Activated CD8-positive, alpha-beta memory T cell treated with anti-CD3 and anti-CD28 coated beads for 1 hour (primary cell): ENCODE results near the gene HIP1.
"Not testable (repeated sequence)": the region's sequence is repeated elsewhere in the genome, so short reads cannot be mapped to it uniquely, and the experiment has no call there.

Source experiments
- DNase-seq, 2 donors: peaks; one replicate each; pipeline ENCODE4 v3.0.0-alpha.2; 2020; ENCODE audit warnings: low read depth in 1 of 2; ENCODE audit errors: extremely low read depth in 1 of 2

HIP1 gene

GRCh38 chr7:75717746-75718145 is 21.0 kb downstream of the HIP1 start:
- not testable (repeated sequence) for DNase-seq

- no peak for DNase-seq
These were observed 21.6 kb downstream of the HIP1 start for GRCh38 chr7:75716992-75717626.

GRCh38 chr7:75715864-75716263 is 22.9 kb downstream of the HIP1 start:
- no peak for DNase-seq

GRCh38 chr7:75712517-75713361 is 26.0 kb downstream of the HIP1 start:
- no peak for DNase-seq

- DNase-seq, result no peak
These were observed 26.9 kb downstream of the HIP1 start for GRCh38 chr7:75711656-75712514.

GRCh38 chr7:75711076-75711475 is 27.7 kb downstream of the HIP1 start:
- no peak for DNase-seq

- no peak for DNase-seq
These were observed 33.8 kb downstream of the HIP1 start for GRCh38 chr7:75704928-75705327.

GRCh38 chr7:75702515-75702914 is 36.2 kb downstream of the HIP1 start:
- no peak for DNase-seq

- no peak for DNase-seq
These were observed 38.7 kb downstream of the HIP1 start for GRCh38 chr7:75699993-75700392.

GRCh38 chr7:75698358-75698757 is 40.4 kb downstream of the HIP1 start:
- DNase-seq, result no peak

GRCh38 chr7:75696263-75697037 is 42.3 kb downstream of the HIP1 start:
- no peak for DNase-seq

- no peak for DNase-seq
These were observed 43.9 kb downstream of the HIP1 start for GRCh38 chr7:75694638-75695399.

- not testable (repeated sequence) for DNase-seq
These were observed 45.1 kb downstream of the HIP1 start for GRCh38 chr7:75693668-75694067.

GRCh38 chr7:75691793-75692543 is 46.8 kb downstream of the HIP1 start:
- no peak for DNase-seq

- DNase-seq, result no peak
These were observed 48.6 kb downstream of the HIP1 start for GRCh38 chr7:75690121-75690523.

- DNase-seq, result no peak
These were observed 49.3 kb downstream of the HIP1 start for GRCh38 chr7:75689246-75690099.

- no peak for DNase-seq
These were observed 50.3 kb downstream of the HIP1 start for GRCh38 chr7:75688200-75689136.
